HEK293 (cell line): ENCODE data around the gene ZNF174.

Experiments
- CTCF ChIA-PET: fragments of 350-600 bp; formaldehyde crosslinking; extraction: SDS; loops from one replicate; lab custom pipeline; 2021; ENCODE audit warnings: antibody characterized with exemption; lab: Yijun Ruan, JAX
- POLR2A ChIA-PET: fragments of 300-600 bp; formaldehyde crosslinking; extraction: SDS; loops from one replicate; lab custom pipeline; 2020; ENCODE audit warnings: antibody characterized with exemption, inconsistent platforms; lab: Yijun Ruan, JAX
- H3K27ac ChIP-seq: fragments of 200-500 bp; sonication (Bioruptor generic); 2 replicates; pipeline ENCODE4 v1.5.1; 2014; ENCODE audit warnings: low read depth, low read length, control low read depth, inconsistent platforms; ENCODE audit errors: extremely low read depth
- H3K36me3 ChIP-seq, 2 experiments: fragments of 200-500 bp in 1 of 2; sonication (Bioruptor generic) in 1 of 2; 1 replicate in 1 of 2; 2 replicates in 1 of 2; pipeline ENCODE4 v1.5.1; 2014 to 2017; ENCODE audit warnings: inconsistent platforms in 2 of 2, low read length in 2 of 2; ENCODE audit not compliant: control insufficient read depth in 2 of 2, insufficient read depth in 1 of 2
- H3K4me1 ChIP-seq: fragments of 200-500 bp; sonication (Bioruptor generic); 2 replicates; pipeline ENCODE4 v1.5.1; 2014; ENCODE audit warnings: mild to moderate bottlenecking, low read length, inconsistent platforms; ENCODE audit not compliant: control insufficient read depth, insufficient read depth
- H3K4me3 ChIP-seq: 2 replicates; pipeline ENCODE4 v1.5.1; 2011; ENCODE audit warnings: low read depth, mild to moderate bottlenecking, control low read depth, low read length, moderate library complexity
- H3K9me3 ChIP-seq: fragments of 200-500 bp; sonication (Bioruptor generic); 2 replicates; pipeline ENCODE4 v1.5.1; 2014; ENCODE audit warnings: low read depth, low read length, inconsistent platforms; ENCODE audit not compliant: control insufficient read depth, insufficient read depth
- ATF2 ChIP-seq: fragments of 450-650 bp; formaldehyde crosslinking; IDR thresholded peaks from 2 replicates; pipeline ENCODE4 v1.5.1; 2016; ENCODE audit warnings: missing biosample characterization, missing genetic modification characterization, low read depth
- MZF1 ChIP-seq: fragments of 450-650 bp; formaldehyde crosslinking; IDR thresholded peaks from 2 replicates; pipeline ENCODE4 v1.5.1; 2017; ENCODE audit warnings: missing biosample characterization, missing genetic modification characterization, borderline replicate concordance
- PRDM2 ChIP-seq: fragments of 450-650 bp; formaldehyde crosslinking; IDR thresholded peaks from 2 replicates; pipeline ENCODE4 v1.5.1; 2016; ENCODE audit warnings: missing biosample characterization, missing genetic modification characterization, borderline replicate concordance
- ZBTB17 ChIP-seq: fragments of 450-650 bp; formaldehyde crosslinking; IDR thresholded peaks from 2 replicates; pipeline ENCODE4 v1.5.1; 2016; ENCODE audit warnings: missing biosample characterization, missing genetic modification characterization
- ZBTB49 ChIP-seq: fragments of 450-650 bp; formaldehyde crosslinking; IDR thresholded peaks from 2 replicates; pipeline ENCODE4 v1.5.1; 2016; ENCODE audit warnings: missing biosample characterization, missing genetic modification characterization, low read depth
- ZNF19 ChIP-seq: fragments of 450-650 bp; formaldehyde crosslinking; IDR thresholded peaks from 2 replicates; pipeline ENCODE4; 2016; ENCODE audit warnings: missing biosample characterization, missing genetic modification characterization, low read depth
- ZNF266 ChIP-seq: fragments of 450-650 bp; formaldehyde crosslinking; IDR thresholded peaks from 2 replicates; pipeline ENCODE4 v1.5.1; 2016; ENCODE audit warnings: missing biosample characterization, missing genetic modification characterization, low read depth
- ZNF354C ChIP-seq: fragments of 450-650 bp; formaldehyde crosslinking; IDR thresholded peaks from 2 replicates; pipeline ENCODE4 v1.5.1; 2016; ENCODE audit warnings: missing biosample characterization, missing genetic modification characterization, low read depth, borderline replicate concordance
- ZNF449 ChIP-seq: fragments of 450-650 bp; formaldehyde crosslinking; IDR thresholded peaks from 2 replicates; pipeline ENCODE4 v1.5.1; 2017; ENCODE audit warnings: missing biosample characterization, mild to moderate bottlenecking, missing genetic modification characterization, moderate library complexity
- ZNF473 ChIP-seq: fragments of 450-650 bp; formaldehyde crosslinking; IDR thresholded peaks from 2 replicates; pipeline ENCODE4 v1.5.1; 2017; ENCODE audit warnings: missing biosample characterization, missing genetic modification characterization
- ZNF514 ChIP-seq: fragments of 450-650 bp; formaldehyde crosslinking; IDR thresholded peaks from 2 replicates; pipeline ENCODE4 v1.5.1; 2016; ENCODE audit warnings: missing biosample characterization, missing genetic modification characterization
- ZNF544 ChIP-seq: fragments of 450-650 bp; formaldehyde crosslinking; IDR thresholded peaks from 2 replicates; pipeline ENCODE4 v1.5.0; 2017; ENCODE audit warnings: missing biosample characterization, missing genetic modification characterization
- ZNF629 ChIP-seq: fragments of 450-650 bp; formaldehyde crosslinking; IDR thresholded peaks from 2 replicates; pipeline ENCODE4 v1.5.1; 2017; ENCODE audit warnings: missing biosample characterization, missing genetic modification characterization
- ZNF654 ChIP-seq: fragments of 450-650 bp; formaldehyde crosslinking; IDR thresholded peaks from 2 replicates; pipeline ENCODE4 v1.5.1; 2016; ENCODE audit warnings: low read depth, missing biosample characterization, missing genetic modification characterization
- TF ChIP-seq, protein P1 (sequence below): fragments of 450-650 bp; formaldehyde crosslinking; IDR thresholded peaks from 2 replicates; pipeline ENCODE4 v1.5.1; 2016; ENCODE audit warnings: missing biosample characterization, missing genetic modification characterization

The ZNF174 gene

GRCh38 chr16:3454093-3454492 is 53.1 kb downstream of the ZNF174 start:
- no peaks in the 10 kb centered on the region for H3K9me3 ChIP-seq
- CTCF ChIA-PET: no interaction called here
- H3K4me3 ChIP-seq: no peak overlapping the region
- H3K27ac ChIP-seq: no peak overlapping the region
- no peak for TF ChIP-seq ZNF629 (tag by site-specific recombination)
- peaks cover 0 to 9% of the 10 kb centered on the region in 2 experiments; a peak in 2 of 3 replicates for H3K36me3 ChIP-seq
- H3K4me1 ChIP-seq: peaks cover under 1% of the 10 kb centered on the region; the same call in 1 of the 2 replicates
- POLR2A ChIA-PET: interaction anchor here (1.8 kb wide), 1 partner anchor 10 kb away, joined by 14 read pairs; the partner anchor contains the start of genes NAA60 and ZNF597

DNA sequence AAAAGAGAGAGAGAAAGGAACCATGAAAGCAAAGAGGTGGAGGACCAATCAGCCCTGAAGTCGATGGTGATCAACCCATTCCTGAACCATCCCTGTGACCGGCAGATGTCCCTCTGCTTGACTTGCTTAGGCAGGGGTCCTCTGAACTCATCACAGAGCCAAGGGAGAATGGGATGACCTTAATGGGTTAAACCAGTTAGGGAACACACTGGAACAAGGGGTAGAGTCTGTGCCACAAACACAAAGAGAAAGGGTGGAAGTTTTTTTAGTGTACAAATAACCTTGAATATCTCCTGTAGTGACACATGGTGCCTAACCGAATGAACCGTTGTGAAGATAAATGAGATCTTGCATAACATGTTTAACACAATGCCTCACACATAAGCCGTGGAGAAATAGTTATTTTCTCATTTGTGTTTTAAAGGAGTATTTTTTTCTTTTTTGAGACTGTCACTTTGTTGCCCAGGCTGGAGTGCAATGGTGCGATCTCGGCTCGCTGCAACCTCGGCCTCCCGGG is 53.7 kb downstream of the ZNF174 start:
- no peak overlapping the region for H3K4me3 ChIP-seq
- TF ChIP-seq ZNF544 (no peak), ZNF654 (tag by site-specific recombination) (no peak), ZBTB17 (tag by site-specific recombination) (0 out of 2 replicates have a peak, but pooled peaks have one; percentile 23)
- no peaks in the 10 kb centered on the region for H3K9me3 ChIP-seq
- H3K36me3 ChIP-seq: peaks cover 0 to 9% of the 10 kb centered on the region in 2 experiments; a peak in 2 of 3 replicates
- ChIA-PET CTCF (no interaction called here), POLR2A (interaction anchor here (1.8 kb wide), 1 partner anchor 11 kb away, joined by 14 read pairs; the partner anchor contains the start of genes NAA60 and ZNF597)
- H3K4me1 ChIP-seq: peaks cover 5% of the 10 kb centered on the region
- H3K27ac ChIP-seq: no peak overlapping the region

GRCh38 chr16:3457434-3458252 is 56.6 kb downstream of the ZNF174 start:
- Histone ChIP-seq H3K36me3 (peaks cover 0 to 4% of the 10 kb centered on the region in 2 experiments; a peak in 2 of 3 replicates), H3K9me3 (no peaks in the 10 kb centered on the region), H3K27ac (peak overlapping the region; percentile 93), H3K4me3 (peak overlapping the region; percentile 83), H3K4me1 (peaks cover 10% of the 10 kb centered on the region)
- CTCF ChIA-PET: interaction anchor here (0.8 kb wide), 1 partner anchor 14 kb away, joined by 3 read pairs; no protein-coding TSS in a partner anchor
- POLR2A ChIA-PET: interaction anchor here (0.6 to 1.8 kb wide), 8 partner anchors 9 to 1194 kb away, joined by 3 to 18 read pairs (median 6); partner anchors contain the start of genes NAA60, ZNF174, ZNF263 and ZNF597
- TF ChIP-seq ZNF449: no peak; the same call in 1 of the 2 replicates
- no peak for TF ChIP-seq ZNF473 (tag by site-specific recombination)
- TF ChIP-seq ZNF266: no peak
- no peak for TF ChIP-seq ATF2 (tag by site-specific recombination)
- TF ChIP-seq ZNF354C (tag by site-specific recombination): no peak
- TF ChIP-seq ZNF19: no peak
- TF ChIP-seq ZBTB49 (tag by site-specific recombination): no peak
- no peak for TF ChIP-seq MZF1 (tag by site-specific recombination)
- TF ChIP-seq ZNF629 (tag by site-specific recombination): peak; percentile 63
- TF ChIP-seq ZNF514 (tag by site-specific recombination): no peak
- no peak for TF ChIP-seq PRDM2
- TF ChIP-seq, protein P1, sequence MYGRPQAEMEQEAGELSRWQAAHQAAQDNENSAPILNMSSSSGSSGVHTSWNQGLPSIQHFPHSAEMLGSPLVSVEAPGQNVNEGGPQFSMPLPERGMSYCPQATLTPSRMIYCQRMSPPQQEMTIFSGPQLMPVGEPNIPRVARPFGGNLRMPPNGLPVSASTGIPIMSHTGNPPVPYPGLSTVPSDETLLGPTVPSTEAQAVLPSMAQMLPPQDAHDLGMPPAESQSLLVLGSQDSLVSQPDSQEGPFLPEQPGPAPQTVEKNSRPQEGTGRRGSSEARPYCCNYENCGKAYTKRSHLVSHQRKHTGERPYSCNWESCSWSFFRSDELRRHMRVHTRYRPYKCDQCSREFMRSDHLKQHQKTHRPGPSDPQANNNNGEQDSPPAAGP (tag by site-specific recombination): peak; percentile 91
